ENCODE results near the gene OGFOD2. TPM values are rescaled to one million over a fixed set of nuclear protein-coding genes. Genes with fewer than 3 reads are reported as not detected.

Gene OGFOD2
- total and polyA plus RNA-seq, 2 donors (not counting 1 experiment from before 2014, with no cell fraction given): 26.7 to 99.3 TPM

- Mint-ChIP-seq H3K4me1 (no peaks in the 10 kb centered on the region), H3K9me3 (ENCODE audit: insufficient read depth) (no peaks in the 10 kb centered on the region), H3K27ac (no peak overlapping the region), H3K27me3 (no peaks in the 10 kb centered on the region), H3K4me3 (no peak overlapping the region)
- TF ChIP-seq CTCF (IDR thresholded peaks at IDR 0.05): no peak
- TF ChIP-seq EZH2 (IDR thresholded peaks at IDR 0.05; ENCODE audit: borderline replicate concordance, insufficient read depth, low read depth, low read length, poor library complexity, severe bottlenecking): no peak
- POLR2A ChIA-PET: no interaction called here
- H3K4me1 ChIP-seq (ENCODE audit: control insufficient read depth in 2 of 2, insufficient read depth in 2 of 2, low read length in 2 of 2): no peaks in the 10 kb centered on the region
- no peak for ATAC-seq (ENCODE audit: low read depth)
- 96% methylated on average over 12 of the region's 14 CpGs for WGBS (ENCODE audit: insufficient coverage)
- no peaks in the 10 kb centered on the region for H3K9me3 ChIP-seq (ENCODE audit: control extremely low read depth in 1 of 3, control insufficient read depth in 2 of 3, insufficient read depth in 1 of 3, low read length in 2 of 3)
- intact Hi-C loops (cut with micrococcal nuclease): no loop called here
- no peak for DNase-seq
- no peak overlapping the region for H3K4me2 ChIP-seq (replicated peaks; ENCODE audit: low read depth, low read length, poor library complexity, severe bottlenecking)
- CTCF ChIA-PET: no interaction called here
- H3K36me3 ChIP-seq (replicated peaks in 1 of 2; ENCODE audit: control extremely low read depth in 1 of 2, control insufficient read depth in 1 of 2, extremely low read depth in 1 of 2, insufficient read depth in 2 of 2, low read length in 1 of 2): peaks cover 0 to 8% of the 10 kb centered on the region in 2 experiments
- no peaks in the 10 kb centered on the region for H4K20me1 ChIP-seq (ENCODE audit: control insufficient read depth, insufficient read depth, low read length, poor library complexity, severe bottlenecking)
- H3K4me3 ChIP-seq (ENCODE audit: control extremely low read depth in 1 of 5, extremely low read depth in 1 of 5, insufficient read depth in 1 of 5, low read depth in 2 of 5, low read length in 4 of 5): no peak overlapping the region
- H3K27me3 ChIP-seq (replicated peaks in 1 of 4; ENCODE audit: control extremely low read depth in 1 of 4, control insufficient read depth in 3 of 4, insufficient read depth in 4 of 4, low read length in 3 of 4): no peaks in the 10 kb centered on the region
- no peaks in the 10 kb centered on the region for H3K79me2 ChIP-seq (ENCODE audit: control insufficient read depth, insufficient read depth, low read length)
- H2AFZ ChIP-seq (ENCODE audit: insufficient read depth, low read depth, low read length, poor library complexity, severe bottlenecking): no peak overlapping the region
- H3K9ac ChIP-seq (ENCODE audit: low read length): no peak overlapping the region
- no peak overlapping the region for H3K27ac ChIP-seq (ENCODE audit: low read length in 2 of 2)
Observed at GRCh38 chr12:123004287-123004686, 29.2 kb downstream of the OGFOD2 start.

GRCh38 chr12:123005081-123005626 is 30.1 kb downstream of the OGFOD2 start:
- Histone ChIP-seq H3K36me3 (replicated peaks in 1 of 2; ENCODE audit: control extremely low read depth in 1 of 2, control insufficient read depth in 1 of 2, extremely low read depth in 1 of 2, insufficient read depth in 2 of 2, low read length in 1 of 2) (peaks cover 0 to 12% of the 10 kb centered on the region in 2 experiments), H3K4me1 (ENCODE audit: control insufficient read depth in 2 of 2, insufficient read depth in 2 of 2, low read length in 2 of 2) (no peaks in the 10 kb centered on the region), H2AFZ (ENCODE audit: insufficient read depth, low read depth, low read length, poor library complexity, severe bottlenecking) (no peak overlapping the region), H3K27me3 (replicated peaks in 1 of 4; ENCODE audit: control extremely low read depth in 1 of 4, control insufficient read depth in 3 of 4, insufficient read depth in 4 of 4, low read length in 3 of 4) (no peaks in the 10 kb centered on the region), H3K9ac (ENCODE audit: low read length) (no peak overlapping the region), H4K20me1 (ENCODE audit: control insufficient read depth, insufficient read depth, low read length, poor library complexity, severe bottlenecking) (no peaks in the 10 kb centered on the region), H3K27ac (ENCODE audit: low read length in 2 of 2) (no peak overlapping the region), H3K9me3 (ENCODE audit: control extremely low read depth in 1 of 3, control insufficient read depth in 2 of 3, insufficient read depth in 1 of 3, low read length in 2 of 3) (no peaks in the 10 kb centered on the region), H3K4me2 (replicated peaks; ENCODE audit: low read depth, low read length, poor library complexity, severe bottlenecking) (no peak overlapping the region), H3K79me2 (ENCODE audit: control insufficient read depth, insufficient read depth, low read length) (no peaks in the 10 kb centered on the region), H3K4me3 (ENCODE audit: control extremely low read depth in 1 of 5, extremely low read depth in 1 of 5, insufficient read depth in 1 of 5, low read depth in 2 of 5, low read length in 4 of 5) (no peak overlapping the region)
- no peak overlapping the region for H3K4me3 Mint-ChIP-seq
- DNase-seq (no peak), ATAC-seq (ENCODE audit: low read depth) (no peak)
- intact Hi-C loops (cut with micrococcal nuclease): no loop called here
- no peaks in the 10 kb centered on the region for H3K9me3 Mint-ChIP-seq (ENCODE audit: insufficient read depth)
- TF ChIP-seq EZH2 (IDR thresholded peaks at IDR 0.05; ENCODE audit: borderline replicate concordance, insufficient read depth, low read depth, low read length, poor library complexity, severe bottlenecking) (no peak), CTCF (IDR thresholded peaks at IDR 0.05) (no peak)
- CTCF ChIA-PET: no interaction called here
- H3K4me1 Mint-ChIP-seq: no peaks in the 10 kb centered on the region
- no peaks in the 10 kb centered on the region for H3K27me3 Mint-ChIP-seq
- WGBS (ENCODE audit: insufficient coverage): 96% methylated on average over 20 of the region's 22 CpGs
- POLR2A ChIA-PET: interaction anchor here (0.6 kb wide), 1 partner anchor 168 kb away, joined by 4 read pairs; no protein-coding TSS in a partner anchor
- H3K27ac Mint-ChIP-seq: no peak overlapping the region
